HepG2 (cell line): ENCODE data around the gene EPN2. TPM values are rescaled to one million over a fixed set of nuclear protein-coding genes. Genes with fewer than 3 reads are reported as not detected.

ENCODE experiments used
- ATAC-seq: fragments of 200-7000 bp; cut with Tn5 transposase; 3 replicates; pipeline ENCODE4 v1.9.1; 2020; ENCODE audit warnings: mild to moderate bottlenecking, moderate library complexity
- BruUV-seq: library from RNA; stranded (reverse); fragments of 400-500 nt; replicated peaks from 2 replicates; lab custom pipeline; 2021; lab: Mats Ljungman, UMichigan
- CTCF ChIA-PET: fragments of 300-600 bp; formaldehyde crosslinking; extraction: SDS; loops from one replicate; lab custom pipeline; 2021; ENCODE audit warnings: low total read pairs, inconsistent platforms, low intra/inter-chr PET ratio; lab: Yijun Ruan, JAX
- POLR2A ChIA-PET: fragments of 350-600 bp; sonication (Branson Sonifier 250); formaldehyde crosslinking; loops from one replicate; lab custom pipeline; 2020; ENCODE audit warnings: antibody characterized with exemption, inconsistent platforms; lab: Yijun Ruan, JAX
- DNase-seq: peaks from one replicate; pipeline ENCODE4 v3.0.0-alpha.2; 2015; ENCODE audit warnings: low spot score
- FAIRE-seq: peaks from 3 replicates; lab custom pipeline; 2011; peaks lifted over from hg19 to GRCh38; lab: Jason Lieb, UNC
- H2AFZ ChIP-seq: one replicate; pipeline ENCODE4 v1.6.1; 2011; ENCODE audit warnings: low read length, inconsistent platforms
- H3K27ac ChIP-seq: fragments of 300-600 bp; 3 replicates; pipeline ENCODE4 v1.8.0; 2011; ENCODE audit warnings: mixed run types, mild to moderate bottlenecking, mixed read lengths, low read length, inconsistent platforms; ENCODE audit not compliant: insufficient read depth; ENCODE audit errors: extremely low read length
- H3K27me3 ChIP-seq, 2 experiments: fragments of 200-600 bp in 1 of 2; 2 replicates in 1 of 2; 3 replicates in 1 of 2; pipeline versions ENCODE4 v1.6.0 to v1.8.0; 2011; ENCODE audit warnings: low read length in 2 of 2, mild to moderate bottlenecking in 2 of 2, moderate library complexity in 2 of 2, inconsistent platforms in 1 of 2; ENCODE audit not compliant: insufficient read depth in 2 of 2, control insufficient read depth in 1 of 2
- H3K36me3 ChIP-seq, 2 experiments: fragments of 200-600 bp in 1 of 2; replicated peaks in 1 of 2; 2 replicates in 1 of 2; 3 replicates in 1 of 2; pipeline versions ENCODE4 v1.5.1 to v1.8.0; 2011; ENCODE audit warnings: low read length in 2 of 2, inconsistent platforms in 1 of 2; ENCODE audit not compliant: insufficient read depth in 2 of 2, control insufficient read depth in 1 of 2
- H3K4me1 ChIP-seq: 2 replicates; pipeline ENCODE4 v1.5.1; 2012; ENCODE audit warnings: low read length, inconsistent platforms; ENCODE audit not compliant: insufficient read depth
- H3K4me2 ChIP-seq: 2 replicates; pipeline ENCODE4 v1.6.0; 2011; ENCODE audit warnings: low read depth, low read length, inconsistent platforms
- H3K4me3 ChIP-seq, 3 experiments: fragments of 200-600 bp in 1 of 3; sonication (generic), shearing (Covaris generic) in 1 of 3; replicated peaks in 1 of 3; 2 replicates each; pipeline ENCODE4 v1.5.1; 2011 to 2016; ENCODE audit warnings: low read length in 3 of 3, inconsistent platforms in 2 of 3, low read depth in 2 of 3, mild to moderate bottlenecking in 2 of 3, control low read depth in 1 of 3, mixed read lengths in 1 of 3; ENCODE audit not compliant: insufficient read depth in 1 of 3
- H3K79me2 ChIP-seq: one replicate; pipeline ENCODE4 v1.6.1; 2011; ENCODE audit warnings: low read length, inconsistent platforms; ENCODE audit not compliant: insufficient read depth
- H3K9ac ChIP-seq: 2 replicates; pipeline ENCODE4 v1.6.0; 2011; ENCODE audit warnings: mild to moderate bottlenecking, low read depth, low read length, inconsistent platforms; ENCODE audit not compliant: insufficient read depth
- H3K9me3 ChIP-seq: 2 replicates; pipeline ENCODE4 v1.5.1; 2012; ENCODE audit warnings: mild to moderate bottlenecking, low read length
- H4K20me1 ChIP-seq: 2 replicates; pipeline ENCODE4 v1.6.0; 2011; ENCODE audit warnings: inconsistent platforms, mild to moderate bottlenecking, low read length, moderate library complexity; ENCODE audit not compliant: insufficient read depth
- ATRX ChIP-seq: sonication (generic); formaldehyde crosslinking; IDR thresholded peaks from 2 replicates; pipeline ENCODE4 v1.4.0; 2020; ENCODE audit warnings: missing genetic modification reagents, borderline replicate concordance
- FOXO1 ChIP-seq: sonication (generic); formaldehyde crosslinking; IDR thresholded peaks from 2 replicates; pipeline ENCODE4 v1.4.0; 2020; ENCODE audit warnings: missing genetic modification reagents
- KDM4B ChIP-seq: sonication (generic); formaldehyde crosslinking; IDR thresholded peaks from 2 replicates; pipeline ENCODE4 v1.4.0; 2020; ENCODE audit warnings: missing genetic modification reagents
- ZBTB20 ChIP-seq: sonication (generic); formaldehyde crosslinking; IDR thresholded peaks from 2 replicates; pipeline ENCODE4 v1.8.1; 2023; ENCODE audit warnings: missing genetic modification reagents, low read depth, mild to moderate bottlenecking, borderline replicate concordance
- ZBTB34 ChIP-seq: sonication (generic); formaldehyde crosslinking; IDR thresholded peaks from 2 replicates; pipeline ENCODE4 v1.8.0; 2022; ENCODE audit warnings: mild to moderate bottlenecking, missing genetic modification reagents
- ZNF121 ChIP-seq: sonication (generic); formaldehyde crosslinking; IDR thresholded peaks from 2 replicates; pipeline ENCODE4 v1.5.0; 2020; ENCODE audit warnings: mild to moderate bottlenecking, missing genetic modification reagents
- ZNF556 ChIP-seq: sonication (generic); formaldehyde crosslinking; IDR thresholded peaks from 2 replicates; pipeline ENCODE4 v1.4.0; 2020; ENCODE audit warnings: mild to moderate bottlenecking, missing genetic modification reagents, borderline replicate concordance
- ZNF558 ChIP-seq: sonication (generic); formaldehyde crosslinking; IDR thresholded peaks from 2 replicates; pipeline ENCODE4 v1.9.0; 2022; ENCODE audit warnings: mild to moderate bottlenecking, missing genetic modification reagents, borderline replicate concordance
- ZNF720 ChIP-seq: sonication (generic); formaldehyde crosslinking; IDR thresholded peaks from 2 replicates; pipeline ENCODE4 v1.4.0; 2020; ENCODE audit warnings: missing genetic modification reagents
- WGBS: methylation state at CpG from one replicate; pipeline ENCODE4 v1.1.6; 2017; ENCODE audit warnings: low lambda C conversion rate; 5-methylcytosine and 5-hydroxymethylcytosine counted together
- in situ Hi-C: cut with HindIII; loops from 2 replicates; pipeline ENCODE4 v1.10.0; 2017; ENCODE audit warnings: low pct_unique_long_range_greater_than_20kb; ENCODE audit not compliant: extremely low pct_ligation_motif_present
- intact Hi-C: fragments of 100-400 bp; cut with micrococcal nuclease; formaldehyde crosslinking; loops from one replicate; pipeline ENCODE4 v1.10.0; 2022; ENCODE audit not compliant: unreplicated experiment
- polyA plus RNA-seq, 8 experiments: library from polyadenylated mRNA; depleted of rRNA in 3 of 8; stranded (reverse) in 7 of 8; unstranded in 1 of 8; fragments of >200 nt; fragmentation: Illumina TruSeq in 4 of 8; extraction: Trizol in 4 of 8; gene quantifications; 2 replicates each; pipeline versions ENCODE4 v1.2.1 to v1.2.3, GENCODE V29; 2011 to 2016; ENCODE audit warnings: low read depth in 4 of 8, missing spikeins in 1 of 8, mixed read lengths in 1 of 8; ENCODE audit not compliant: insufficient read depth in 1 of 8
- total RNA-seq, 5 experiments: library from RNA; depleted of rRNA; stranded (reverse); fragments of >200 nt; fragmentation: Illumina TruSeq; extraction: Trizol; gene quantifications; 2 replicates each; pipeline ENCODE4 v1.2.3, GENCODE V29; 2016; ENCODE audit warnings: low read depth in 1 of 5

EPN2 gene
- total and polyA plus RNA-seq, 2 of the 13 experiments (the other 11 are each of a cell fraction or from before 2014, with no cell fraction given) = 7.8 to 19.2 TPM

DNA sequence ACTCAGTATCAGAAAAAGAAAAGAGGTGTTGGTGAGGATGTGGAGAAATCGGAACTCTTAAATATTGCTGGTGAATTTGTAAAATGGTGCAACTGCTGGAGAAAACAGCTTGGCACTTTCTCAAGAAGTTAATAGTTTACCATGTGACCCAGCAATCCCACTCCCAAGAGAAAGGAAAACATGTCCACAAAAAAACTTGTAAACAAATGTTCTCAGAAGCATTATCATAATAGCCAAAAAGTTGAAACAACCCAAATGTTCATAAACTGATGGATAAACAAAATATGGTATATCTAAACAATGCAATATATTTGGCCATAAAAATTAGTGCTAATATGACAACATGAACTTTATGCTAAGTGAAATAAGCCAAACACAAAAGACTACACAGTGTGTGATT, 138.6 kb downstream of the EPN2 start:
- in situ Hi-C loops = no loop called here
- ATAC-seq (no peak), FAIRE-seq (no peak)

DNA sequence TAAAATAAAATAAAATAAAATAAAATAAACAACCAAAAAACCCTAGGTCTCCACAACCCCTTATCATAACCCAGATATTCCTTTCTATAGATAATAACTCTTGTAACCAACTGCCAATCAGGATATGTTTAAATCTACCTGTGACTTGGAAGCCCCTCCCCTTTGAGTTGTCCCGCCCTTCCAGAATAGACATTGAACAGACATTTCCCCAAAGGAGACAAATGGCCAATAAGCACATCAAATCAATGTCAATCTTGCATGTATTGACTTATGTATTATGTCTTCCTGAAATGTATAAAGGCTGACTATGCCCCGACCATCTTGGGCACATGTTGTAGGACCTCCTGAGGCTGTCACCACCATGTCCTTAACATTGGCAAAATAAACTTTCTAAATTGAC, 139.6 kb downstream of the EPN2 start:
- Histone ChIP-seq H2AFZ (no peak overlapping the region), H3K27ac (peak overlapping the region; percentile 93), H3K9me3 (no peaks in the 10 kb centered on the region), H4K20me1 (no peaks in the 10 kb centered on the region), H3K4me3 (peak overlapping the region; percentile 61 to 96 (median 87)), H3K9ac (peak overlapping the region; percentile 84), H3K36me3 (peaks cover 7 to 19% of the 10 kb centered on the region in 2 experiments), H3K27me3 (peaks cover 0 to 2% of the 10 kb centered on the region in 2 experiments; a peak in 1 of 5 replicates), H3K79me2 (peaks cover 12% of the 10 kb centered on the region), H3K4me1 (peaks cover 33% of the 10 kb centered on the region), H3K4me2 (peak overlapping the region; percentile 90)
- DNase-seq (no peak), ATAC-seq (no peak), FAIRE-seq (no peak)
- TF ChIP-seq ZNF121 (CRISPR knock-in tag) (no peak), ZBTB34 (no peak), ATRX (no peak)
- CTCF ChIA-PET = interaction anchor here (1.6 kb wide), 1 partner anchor 14 kb away, joined by 3 read pairs; the partner anchor contains the start of gene B9D1
- POLR2A ChIA-PET = interaction anchor here (1.2 to 3.1 kb wide), 9 partner anchors 8 to 272 kb away, joined by 3 to 51 read pairs (median 13); partner anchors contain the start of genes ALDH3A2 and B9D1
- no TSS peak for BruUV-seq
- in situ Hi-C loops = no loop called here
- WGBS = 8% methylated on average over 2 of the region's 2 CpGs
- intact Hi-C loops = no loop called here

More for the DNA sequence above, 138.6 kb downstream of the EPN2 start:
- no peak for DNase-seq
- Histone ChIP-seq H3K79me2 (peaks cover 12% of the 10 kb centered on the region), H2AFZ (no peak overlapping the region), H3K4me1 (peaks cover 30% of the 10 kb centered on the region), H3K4me2 (no peak overlapping the region), H3K9me3 (no peaks in the 10 kb centered on the region), H3K27me3 (peaks cover 0 to 2% of the 10 kb centered on the region in 2 experiments; a peak in 1 of 5 replicates), H4K20me1 (no peaks in the 10 kb centered on the region), H3K9ac (no peak overlapping the region), H3K4me3 (no peak overlapping the region), H3K27ac (no peak overlapping the region), H3K36me3 (peaks cover 4 to 15% of the 10 kb centered on the region in 2 experiments)
- POLR2A ChIA-PET = no interaction called here
- no peak for TF ChIP-seq ZNF720
- TF ChIP-seq KDM4B (CRISPR knock-in tag) = no peak
- TF ChIP-seq ZBTB20 = no peak
- TF ChIP-seq ZNF558 (CRISPR knock-in tag) = no peak
- TF ChIP-seq FOXO1 (CRISPR knock-in tag) = no peak
- no peak for TF ChIP-seq ZNF556 (CRISPR knock-in tag)
- 100% methylated on average over 1 of the region's 1 CpG for WGBS
- intact Hi-C loops = no loop called here
- BruUV-seq = no TSS peak
- CTCF ChIA-PET = no interaction called here
